ENCODE measurements around the gene HELZ2.
"Not testable (repeated sequence)": the region's sequence is repeated elsewhere in the genome, so short reads cannot be mapped to it uniquely, and the experiment has no call there.

HELZ2 gene

DNA sequence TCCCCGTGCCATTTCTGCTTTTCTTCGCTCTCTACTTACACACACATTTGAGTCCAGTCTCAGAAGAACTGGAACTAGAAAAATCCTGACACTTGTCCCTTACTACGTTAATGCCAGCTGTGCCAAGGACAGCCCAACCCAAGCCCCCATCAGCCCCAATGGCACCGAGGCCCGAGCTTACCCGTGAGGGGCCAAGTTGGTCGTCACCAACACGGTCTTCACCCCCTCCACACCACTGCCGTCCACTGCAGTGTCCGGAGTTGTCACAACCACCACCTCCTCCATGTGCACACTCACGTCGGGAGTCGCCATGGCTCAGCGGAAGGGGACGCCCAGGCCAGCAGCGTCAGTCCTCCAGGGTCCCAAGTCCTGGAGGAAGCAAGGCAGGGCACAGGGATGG is 45.0 kb upstream of the HELZ2 start:
- no peaks in the 10 kb centered on the region for H3K27me3 ChIP-seq (replicated peaks)
- H3K36me3 ChIP-seq (replicated peaks) = peaks cover 27% of the 10 kb centered on the region
- DNase-seq = no peak
- H3K27ac ChIP-seq = no peak overlapping the region
- no peak overlapping the region for H3K4me3 ChIP-seq (ENCODE audit: low read depth, low read length)
- in situ Hi-C loops (cut with HindIII; ENCODE audit: low pct_ligation_motif_present, low sequenced_read_pairs) = no loop called here
- TF ChIP-seq, protein P1, sequence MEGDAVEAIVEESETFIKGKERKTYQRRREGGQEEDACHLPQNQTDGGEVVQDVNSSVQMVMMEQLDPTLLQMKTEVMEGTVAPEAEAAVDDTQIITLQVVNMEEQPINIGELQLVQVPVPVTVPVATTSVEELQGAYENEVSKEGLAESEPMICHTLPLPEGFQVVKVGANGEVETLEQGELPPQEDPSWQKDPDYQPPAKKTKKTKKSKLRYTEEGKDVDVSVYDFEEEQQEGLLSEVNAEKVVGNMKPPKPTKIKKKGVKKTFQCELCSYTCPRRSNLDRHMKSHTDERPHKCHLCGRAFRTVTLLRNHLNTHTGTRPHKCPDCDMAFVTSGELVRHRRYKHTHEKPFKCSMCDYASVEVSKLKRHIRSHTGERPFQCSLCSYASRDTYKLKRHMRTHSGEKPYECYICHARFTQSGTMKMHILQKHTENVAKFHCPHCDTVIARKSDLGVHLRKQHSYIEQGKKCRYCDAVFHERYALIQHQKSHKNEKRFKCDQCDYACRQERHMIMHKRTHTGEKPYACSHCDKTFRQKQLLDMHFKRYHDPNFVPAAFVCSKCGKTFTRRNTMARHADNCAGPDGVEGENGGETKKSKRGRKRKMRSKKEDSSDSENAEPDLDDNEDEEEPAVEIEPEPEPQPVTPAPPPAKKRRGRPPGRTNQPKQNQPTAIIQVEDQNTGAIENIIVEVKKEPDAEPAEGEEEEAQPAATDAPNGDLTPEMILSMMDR (IDR thresholded peaks at IDR 0.05; ENCODE audit: low read depth, low read length, missing control alignments) = no peak

DNA sequence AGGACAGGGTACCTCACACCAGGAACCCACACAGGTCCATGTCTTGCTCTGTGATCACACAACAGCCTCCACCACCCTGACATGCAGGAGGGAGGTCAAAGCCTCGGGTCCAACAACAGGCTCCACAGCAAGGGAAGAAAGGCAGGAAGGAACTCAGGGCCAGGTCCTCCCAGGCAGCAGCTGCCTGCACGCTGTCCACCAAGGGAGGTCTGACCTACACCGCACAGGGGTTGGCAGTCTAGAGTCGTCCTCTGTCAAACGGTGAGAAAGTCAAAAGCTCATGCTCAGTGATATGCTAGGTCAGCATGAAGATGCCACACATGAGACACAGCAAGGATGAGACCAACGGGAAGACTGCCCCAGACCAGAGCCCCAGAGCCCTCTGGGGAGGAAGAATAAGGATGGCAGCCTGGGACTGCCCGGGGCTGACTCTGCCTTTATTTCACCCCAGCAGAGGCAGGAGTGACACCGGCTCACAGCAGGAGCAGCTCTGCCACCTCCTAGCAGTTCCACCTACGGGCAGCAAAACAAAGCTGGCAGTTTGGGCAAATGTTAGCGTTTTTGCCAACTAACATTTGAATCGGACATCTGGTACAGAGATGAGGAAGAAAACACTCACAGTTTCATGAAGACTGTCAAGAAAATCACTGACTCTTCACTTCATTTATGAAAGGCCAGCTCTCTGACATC is 44.4 kb upstream of the HELZ2 start:
- TF ChIP-seq, protein P1 (IDR thresholded peaks at IDR 0.05; ENCODE audit: low read depth, low read length, missing control alignments) = no peak
- in situ Hi-C loops (cut with HindIII; ENCODE audit: low pct_ligation_motif_present, low sequenced_read_pairs) = no loop called here
- Histone ChIP-seq H3K36me3 (replicated peaks) (peaks cover 27% of the 10 kb centered on the region), H3K27me3 (replicated peaks) (no peaks in the 10 kb centered on the region), H3K4me3 (ENCODE audit: low read depth, low read length) (no peak overlapping the region), H3K27ac (no peak overlapping the region)
- DNase-seq = no peak

GRCh38 chr20:63617876-63618265 is 43.8 kb upstream of the HELZ2 start:
- Histone ChIP-seq H3K36me3 (replicated peaks) (peaks cover 27% of the 10 kb centered on the region), H3K4me3 (ENCODE audit: low read depth, low read length) (no peak overlapping the region)
- DNase-seq = no peak

DNA sequence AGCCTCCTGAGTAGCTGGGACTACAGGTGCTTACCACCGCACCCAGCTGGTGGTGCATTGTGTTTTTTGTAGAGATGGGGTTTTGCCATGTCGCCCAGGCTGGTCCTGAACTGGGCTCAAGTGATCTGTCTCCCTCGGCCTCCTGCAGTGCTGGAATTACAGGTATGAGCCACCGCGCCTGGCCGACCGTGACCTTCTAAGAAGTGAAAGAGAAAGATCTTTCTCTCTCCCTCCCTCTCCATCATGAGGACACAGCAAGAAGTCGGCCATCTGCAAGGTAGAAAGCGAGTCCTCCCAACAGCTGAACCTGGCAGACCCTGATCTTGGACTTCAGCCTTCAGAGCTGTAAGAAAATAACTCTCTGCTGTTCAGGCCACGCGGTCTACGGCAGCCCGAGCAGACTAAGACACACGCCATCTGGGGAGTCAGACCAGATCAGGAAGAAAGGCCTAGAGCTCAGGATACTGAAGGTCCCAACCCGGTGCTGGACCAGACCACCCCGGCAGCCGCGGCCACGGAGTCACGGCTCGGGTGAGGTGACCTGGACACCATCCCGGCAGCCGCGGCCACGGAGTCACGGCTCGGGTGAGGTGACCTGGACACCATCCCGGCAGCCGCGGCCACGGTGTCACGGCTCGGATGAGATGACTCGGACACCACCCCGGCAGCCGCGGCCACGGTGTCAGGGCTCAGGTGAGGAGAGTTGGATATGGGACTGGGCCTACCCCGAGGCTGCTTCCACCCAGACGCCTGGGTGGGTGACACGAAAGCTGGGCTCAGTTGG is 43.2 kb upstream of the HELZ2 start:
- Histone ChIP-seq H3K27me3 (replicated peaks) (no peaks in the 10 kb centered on the region), H3K27ac (no peak overlapping the region), H3K4me3 (ENCODE audit: low read depth, low read length) (no peak overlapping the region), H3K36me3 (replicated peaks) (peaks cover 27% of the 10 kb centered on the region)
- DNase-seq = no peak
- in situ Hi-C loops (cut with HindIII; ENCODE audit: low pct_ligation_motif_present, low sequenced_read_pairs) = no loop called here
- TF ChIP-seq, protein P1 (IDR thresholded peaks at IDR 0.05; ENCODE audit: low read depth, low read length, missing control alignments) = no peak

More at GRCh38 chr20:63617876-63618265, 43.8 kb upstream of the HELZ2 start:
- TF ChIP-seq, protein P1 (IDR thresholded peaks at IDR 0.05; ENCODE audit: low read depth, low read length, missing control alignments) = no peak
- no peaks in the 10 kb centered on the region for H3K27me3 ChIP-seq (replicated peaks)
- H3K27ac ChIP-seq = no peak overlapping the region
- in situ Hi-C loops (cut with HindIII; ENCODE audit: low pct_ligation_motif_present, low sequenced_read_pairs) = no loop called here

- in situ Hi-C loops (cut with HindIII; ENCODE audit: low pct_ligation_motif_present, low sequenced_read_pairs); H3K4me3 ChIP-seq (ENCODE audit: low read depth, low read length); H3K27ac ChIP-seq; H3K27me3 ChIP-seq (replicated peaks); DNase-seq: not testable (repeated sequence)
- H3K36me3 ChIP-seq (replicated peaks) = peaks cover 23% of the 10 kb centered on the region
- TF ChIP-seq, protein P1 (IDR thresholded peaks at IDR 0.05; ENCODE audit: low read depth, low read length, missing control alignments) = peak; percentile 47
Measured at GRCh38 chr20:63613863-63614594, 40.0 kb upstream of the HELZ2 start.
